ENCODE measurements around the gene FGF8. TPM values are rescaled to one million over a fixed set of nuclear protein-coding genes. Genes with fewer than 3 reads are reported as not detected.

FGF8 gene
- total RNA-seq, 3 donors from 2014 or later (not counting 1 experiment from before 2014, with no cell fraction given): not detected

DNA sequence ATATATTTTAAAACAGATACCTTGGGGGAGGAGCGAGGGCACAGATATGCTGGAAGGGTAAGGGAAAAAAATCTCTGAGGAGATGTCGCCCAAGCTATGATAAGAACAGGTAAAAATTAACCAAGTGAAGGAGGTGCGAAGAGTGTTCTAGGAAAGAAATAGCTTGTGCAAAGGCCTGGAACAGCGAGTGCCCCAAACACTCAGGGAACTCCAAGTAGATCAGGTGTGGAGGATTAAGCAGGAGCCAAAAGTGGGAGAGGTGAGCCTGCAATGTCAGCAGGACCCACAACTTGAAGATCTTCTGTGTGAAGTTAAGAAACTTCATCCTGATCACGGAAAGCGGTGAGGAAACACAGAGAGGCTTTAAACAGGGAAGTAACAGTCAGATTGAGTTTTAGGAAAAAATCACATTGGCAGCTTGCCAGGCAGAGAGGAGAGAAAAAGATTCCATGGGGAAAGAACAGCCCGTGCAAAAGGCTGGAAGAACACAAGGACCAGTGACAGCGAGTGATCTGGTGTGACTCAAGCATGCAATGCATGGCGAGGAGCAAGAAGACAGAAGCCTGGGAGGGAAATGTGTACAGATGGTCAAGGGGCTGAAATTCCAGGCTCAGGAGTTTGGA lies 30.7 kb downstream of the FGF8 start:
- Mint-ChIP-seq H3K27me3 (ENCODE audit: low read depth in 2 of 2) (peaks cover 19 to 28% of the 10 kb centered on the region in 2 donors), H3K36me3 (no peaks in the 10 kb centered on the region), H3K9me3 (no peaks in the 10 kb centered on the region), H3K27ac (no peak overlapping the region), H3K4me3 (no peak overlapping the region), H3K4me1 (no peaks in the 10 kb centered on the region)
- DNase-seq (no peak), ATAC-seq (no peak)
- Histone ChIP-seq H3K27me3 (ENCODE audit: control insufficient read depth, insufficient read depth, low read length) (no peaks in the 10 kb centered on the region), H3K4me3 (ENCODE audit: low read length) (no peak overlapping the region), H3K27ac (ENCODE audit: low read length) (no peak overlapping the region), H3K36me3 (ENCODE audit: control insufficient read depth, insufficient read depth, low read length) (no peaks in the 10 kb centered on the region), H3K4me1 (ENCODE audit: control insufficient read depth, insufficient read depth, low read length) (no peaks in the 10 kb centered on the region), H3K9me3 (ENCODE audit: control insufficient read depth, insufficient read depth, low read length) (no peaks in the 10 kb centered on the region)
- intact Hi-C loops (cut with micrococcal nuclease): no loop called here
- WGBS (ENCODE audit: insufficient coverage): 80% methylated on average over 9 of the region's 9 CpGs
- TF ChIP-seq, protein P1, sequence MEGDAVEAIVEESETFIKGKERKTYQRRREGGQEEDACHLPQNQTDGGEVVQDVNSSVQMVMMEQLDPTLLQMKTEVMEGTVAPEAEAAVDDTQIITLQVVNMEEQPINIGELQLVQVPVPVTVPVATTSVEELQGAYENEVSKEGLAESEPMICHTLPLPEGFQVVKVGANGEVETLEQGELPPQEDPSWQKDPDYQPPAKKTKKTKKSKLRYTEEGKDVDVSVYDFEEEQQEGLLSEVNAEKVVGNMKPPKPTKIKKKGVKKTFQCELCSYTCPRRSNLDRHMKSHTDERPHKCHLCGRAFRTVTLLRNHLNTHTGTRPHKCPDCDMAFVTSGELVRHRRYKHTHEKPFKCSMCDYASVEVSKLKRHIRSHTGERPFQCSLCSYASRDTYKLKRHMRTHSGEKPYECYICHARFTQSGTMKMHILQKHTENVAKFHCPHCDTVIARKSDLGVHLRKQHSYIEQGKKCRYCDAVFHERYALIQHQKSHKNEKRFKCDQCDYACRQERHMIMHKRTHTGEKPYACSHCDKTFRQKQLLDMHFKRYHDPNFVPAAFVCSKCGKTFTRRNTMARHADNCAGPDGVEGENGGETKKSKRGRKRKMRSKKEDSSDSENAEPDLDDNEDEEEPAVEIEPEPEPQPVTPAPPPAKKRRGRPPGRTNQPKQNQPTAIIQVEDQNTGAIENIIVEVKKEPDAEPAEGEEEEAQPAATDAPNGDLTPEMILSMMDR (IDR thresholded peaks at IDR 0.05): no peak

DNA sequence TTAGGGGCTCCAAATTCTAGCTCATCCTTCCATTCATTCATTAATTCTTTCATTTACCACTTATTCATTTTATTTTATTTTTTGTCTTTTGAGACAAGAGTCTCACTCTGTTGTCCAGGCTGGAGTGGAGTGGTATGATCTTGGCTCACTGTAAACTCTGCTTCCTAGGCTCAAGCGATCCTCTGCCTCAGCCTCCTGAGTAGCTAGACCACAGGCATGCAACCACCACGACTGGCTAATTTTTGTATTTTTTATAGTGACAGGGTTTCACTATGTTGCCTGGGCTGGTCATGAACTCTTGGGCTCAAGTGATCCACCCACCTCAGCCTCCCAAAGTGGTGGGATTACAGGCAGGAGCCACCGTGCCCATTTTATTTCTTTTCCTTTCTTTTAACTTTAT lies 31.6 kb downstream of the FGF8 start:
- Mint-ChIP-seq H3K36me3 (no peaks in the 10 kb centered on the region), H3K9me3 (no peaks in the 10 kb centered on the region), H3K4me1 (no peaks in the 10 kb centered on the region), H3K27me3 (ENCODE audit: low read depth in 2 of 2) (peaks cover 19 to 26% of the 10 kb centered on the region in 2 donors), H3K4me3 (no peak overlapping the region), H3K27ac (no peak overlapping the region)
- no peaks in the 10 kb centered on the region for H3K36me3 ChIP-seq (ENCODE audit: control insufficient read depth, insufficient read depth, low read length)
- H3K27ac ChIP-seq (ENCODE audit: low read length): no peak overlapping the region
- ATAC-seq (no peak), DNase-seq (no peak)
- WGBS (ENCODE audit: insufficient coverage): 84% methylated on average over 1 of the region's 3 CpGs
- H3K4me1 ChIP-seq (ENCODE audit: control insufficient read depth, insufficient read depth, low read length): no peaks in the 10 kb centered on the region
- no peaks in the 10 kb centered on the region for H3K27me3 ChIP-seq (ENCODE audit: control insufficient read depth, insufficient read depth, low read length)
- intact Hi-C loops (cut with micrococcal nuclease): no loop called here
- H3K9me3 ChIP-seq (ENCODE audit: control insufficient read depth, insufficient read depth, low read length): no peaks in the 10 kb centered on the region
- TF ChIP-seq, protein P1 (IDR thresholded peaks at IDR 0.05): no peak
- H3K4me3 ChIP-seq (ENCODE audit: low read length): no peak overlapping the region

DNA sequence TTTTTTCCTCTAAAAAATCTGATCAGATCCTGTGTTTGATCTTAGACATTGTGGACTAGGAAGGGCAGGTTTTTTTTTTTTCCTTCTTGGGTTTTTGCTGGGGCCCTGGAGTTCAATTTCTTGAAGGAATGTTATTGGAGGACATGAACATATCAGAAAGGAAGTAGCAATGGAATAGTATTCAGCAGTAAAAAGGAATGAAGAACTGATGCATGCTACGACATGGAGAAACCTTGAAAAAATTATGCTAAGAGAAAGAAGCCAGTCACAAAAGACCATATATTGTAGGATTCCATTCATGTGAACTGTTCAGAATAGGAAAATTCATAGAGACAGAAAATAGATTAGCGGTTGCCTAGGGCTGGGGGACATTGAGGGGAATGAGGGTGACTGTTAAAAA lies 34.0 kb downstream of the FGF8 start:
- TF ChIP-seq, protein P1 (IDR thresholded peaks at IDR 0.05): no peak
- no peaks in the 10 kb centered on the region for H3K36me3 Mint-ChIP-seq

DNA sequence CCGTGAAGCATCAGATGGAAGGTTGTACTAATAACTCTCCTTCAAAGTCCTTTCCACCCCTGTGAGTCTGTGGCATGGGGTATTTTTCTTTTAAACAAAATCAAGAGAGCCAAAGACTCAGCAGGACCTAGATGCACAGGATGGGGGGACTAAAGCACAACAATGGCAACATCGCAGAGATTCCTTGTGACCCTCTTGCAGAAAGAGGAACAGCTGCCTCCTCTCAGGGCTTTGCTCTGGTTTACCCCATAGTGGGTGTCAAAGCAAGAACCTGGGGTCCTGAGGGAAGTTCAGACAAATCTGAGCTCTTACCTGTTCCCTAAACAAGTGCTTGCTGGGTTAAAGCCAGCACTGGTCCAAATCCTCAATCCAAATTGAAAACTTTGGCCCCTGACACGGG lies 39.2 kb downstream of the FGF8 start:
- TF ChIP-seq, protein P1 (IDR thresholded peaks at IDR 0.05): no peak
- ATAC-seq: no peak
- Histone ChIP-seq H3K36me3 (ENCODE audit: control insufficient read depth, insufficient read depth, low read length) (no peaks in the 10 kb centered on the region), H3K9me3 (ENCODE audit: control insufficient read depth, insufficient read depth, low read length) (no peaks in the 10 kb centered on the region), H3K27me3 (ENCODE audit: control insufficient read depth, insufficient read depth, low read length) (no peaks in the 10 kb centered on the region), H3K27ac (ENCODE audit: low read length) (no peak overlapping the region), H3K4me1 (ENCODE audit: control insufficient read depth, insufficient read depth, low read length) (no peaks in the 10 kb centered on the region), H3K4me3 (ENCODE audit: low read length) (no peak overlapping the region)
- peaks cover 24 to 33% of the 10 kb centered on the region in 2 donors for H3K27me3 Mint-ChIP-seq (ENCODE audit: low read depth in 2 of 2)
- H3K4me1 Mint-ChIP-seq: no peaks in the 10 kb centered on the region
- no peaks in the 10 kb centered on the region for H3K9me3 Mint-ChIP-seq
- no peak for DNase-seq
- H3K27ac Mint-ChIP-seq: no peak overlapping the region
- no peak overlapping the region for H3K4me3 Mint-ChIP-seq
- intact Hi-C loops (cut with micrococcal nuclease): no loop called here
- WGBS (ENCODE audit: insufficient coverage): 69% methylated on average over 2 of the region's 3 CpGs
- H3K36me3 Mint-ChIP-seq: no peaks in the 10 kb centered on the region

More for the DNA sequence above, 34.0 kb downstream of the FGF8 start:
- Histone ChIP-seq H3K4me1 (ENCODE audit: control insufficient read depth, insufficient read depth, low read length) (no peaks in the 10 kb centered on the region), H3K27me3 (ENCODE audit: control insufficient read depth, insufficient read depth, low read length) (no peaks in the 10 kb centered on the region), H3K9me3 (ENCODE audit: control insufficient read depth, insufficient read depth, low read length) (no peaks in the 10 kb centered on the region), H3K4me3 (ENCODE audit: low read length) (no peak overlapping the region), H3K27ac (ENCODE audit: low read length) (no peak overlapping the region), H3K36me3 (ENCODE audit: control insufficient read depth, insufficient read depth, low read length) (no peaks in the 10 kb centered on the region)
- intact Hi-C loops (cut with micrococcal nuclease): no loop called here
- 50% methylated on average over 2 of the region's 2 CpGs for WGBS (ENCODE audit: insufficient coverage)
- no peaks in the 10 kb centered on the region for H3K4me1 Mint-ChIP-seq
- no peak for DNase-seq
- no peak overlapping the region for H3K4me3 Mint-ChIP-seq
- peaks cover 19 to 26% of the 10 kb centered on the region in 2 donors for H3K27me3 Mint-ChIP-seq (ENCODE audit: low read depth in 2 of 2)
- no peak for ATAC-seq
- no peaks in the 10 kb centered on the region for H3K9me3 Mint-ChIP-seq
- no peak overlapping the region for H3K27ac Mint-ChIP-seq

Measured in natural killer cell (primary cell).